ENCODE measurements around the gene RPS15. TPM values are rescaled to one million over a fixed set of nuclear protein-coding genes. Genes with fewer than 3 reads are reported as not detected.
A peak's percentile ranks its signal among the peaks of the same experiment; 100 is the strongest.

RPS15 gene
- total RNA-seq, 1 experiment from 2014 or later = 2,021 TPM

DNA sequence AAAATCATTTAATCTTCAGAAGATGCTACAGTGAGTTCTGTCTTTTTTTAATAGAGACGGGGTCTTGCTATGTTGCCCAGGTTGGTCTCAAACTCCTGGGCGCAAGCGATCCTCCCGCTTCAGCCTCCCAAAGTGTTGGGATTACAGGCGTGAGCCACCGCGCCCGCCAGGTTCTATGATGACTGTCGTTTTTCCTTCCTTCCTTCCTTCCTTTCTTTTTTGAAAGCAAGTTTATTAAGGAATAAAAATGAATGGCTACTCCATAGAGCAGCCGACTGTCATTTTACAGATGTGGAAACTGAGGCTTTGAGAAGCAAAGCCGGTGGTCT, 36.3 kb upstream of the RPS15 start:
- DNase-seq (ENCODE audit: low read depth) = no peak

DNA sequence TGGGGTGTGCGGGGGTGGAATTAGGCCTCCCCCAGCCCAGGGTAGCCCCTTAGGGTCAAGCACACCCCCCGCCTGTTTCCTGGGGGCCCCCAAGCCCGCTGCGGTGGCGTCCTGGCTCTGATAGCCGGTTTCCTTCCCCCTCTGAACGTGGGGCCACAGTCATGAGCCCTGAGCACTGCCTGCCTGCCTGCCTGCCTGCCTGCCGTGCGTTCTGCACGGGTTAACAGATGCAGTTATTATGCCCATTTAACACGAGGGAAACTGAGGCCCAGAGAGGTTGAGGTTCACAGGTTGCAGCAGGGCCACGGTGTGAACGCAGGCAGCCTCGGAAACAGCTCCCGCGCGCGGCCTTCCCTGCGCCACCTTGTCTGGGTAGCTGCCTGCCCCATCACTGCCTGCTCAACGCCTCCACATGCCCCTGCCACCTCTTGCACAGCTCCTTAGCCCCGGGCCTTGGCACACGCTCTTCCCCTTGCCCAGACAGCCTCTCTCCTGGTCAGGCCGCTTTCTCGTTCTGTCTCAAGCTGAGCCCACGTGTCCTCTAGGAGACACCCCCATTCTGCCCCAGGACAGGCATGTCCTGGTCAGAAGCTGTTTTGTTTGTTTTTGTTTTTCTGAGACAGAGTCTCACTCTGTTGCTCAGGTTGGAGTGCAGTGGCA, 35.7 kb upstream of the RPS15 start:
- peak; percentile 53 for DNase-seq (ENCODE audit: low read depth)

DNA sequence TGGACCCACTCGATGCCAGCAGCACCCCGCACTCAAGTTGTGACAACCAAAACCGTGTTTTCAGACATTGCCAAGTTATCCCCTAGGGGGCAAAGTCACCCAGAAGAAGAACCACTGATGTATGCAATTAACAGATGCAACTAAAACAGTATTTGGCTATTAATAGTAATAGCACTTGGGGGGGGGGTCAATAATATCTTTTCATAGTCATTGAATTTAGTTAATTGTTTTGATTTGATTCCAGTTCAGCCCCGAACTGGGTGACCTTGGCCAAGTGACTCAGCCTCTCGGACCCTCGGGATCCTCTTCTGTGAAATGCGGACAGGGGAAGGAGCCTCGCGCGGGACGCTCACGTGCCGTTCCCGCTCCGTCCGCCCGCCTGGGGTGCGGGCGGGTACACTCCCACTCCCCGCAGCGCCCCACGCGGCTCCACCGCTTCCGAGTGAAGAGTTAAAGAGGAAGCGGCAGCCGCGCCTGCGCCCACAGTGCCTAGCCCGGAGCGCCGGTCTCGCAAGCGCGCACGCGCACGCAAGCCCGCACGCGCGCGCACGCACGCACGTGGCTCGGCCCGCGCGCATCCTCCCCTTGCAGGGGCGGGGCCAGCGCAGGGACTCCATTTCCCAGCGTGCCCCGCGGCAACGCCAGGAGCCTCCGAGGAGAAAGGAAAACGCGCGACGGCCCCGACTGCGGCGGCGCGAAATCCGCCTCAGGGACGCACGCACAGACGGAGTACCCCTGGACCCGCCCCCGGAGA, 31.2 kb upstream of the RPS15 start:
- DNase-seq (ENCODE audit: low read depth) = peak; percentile 97

DNA sequence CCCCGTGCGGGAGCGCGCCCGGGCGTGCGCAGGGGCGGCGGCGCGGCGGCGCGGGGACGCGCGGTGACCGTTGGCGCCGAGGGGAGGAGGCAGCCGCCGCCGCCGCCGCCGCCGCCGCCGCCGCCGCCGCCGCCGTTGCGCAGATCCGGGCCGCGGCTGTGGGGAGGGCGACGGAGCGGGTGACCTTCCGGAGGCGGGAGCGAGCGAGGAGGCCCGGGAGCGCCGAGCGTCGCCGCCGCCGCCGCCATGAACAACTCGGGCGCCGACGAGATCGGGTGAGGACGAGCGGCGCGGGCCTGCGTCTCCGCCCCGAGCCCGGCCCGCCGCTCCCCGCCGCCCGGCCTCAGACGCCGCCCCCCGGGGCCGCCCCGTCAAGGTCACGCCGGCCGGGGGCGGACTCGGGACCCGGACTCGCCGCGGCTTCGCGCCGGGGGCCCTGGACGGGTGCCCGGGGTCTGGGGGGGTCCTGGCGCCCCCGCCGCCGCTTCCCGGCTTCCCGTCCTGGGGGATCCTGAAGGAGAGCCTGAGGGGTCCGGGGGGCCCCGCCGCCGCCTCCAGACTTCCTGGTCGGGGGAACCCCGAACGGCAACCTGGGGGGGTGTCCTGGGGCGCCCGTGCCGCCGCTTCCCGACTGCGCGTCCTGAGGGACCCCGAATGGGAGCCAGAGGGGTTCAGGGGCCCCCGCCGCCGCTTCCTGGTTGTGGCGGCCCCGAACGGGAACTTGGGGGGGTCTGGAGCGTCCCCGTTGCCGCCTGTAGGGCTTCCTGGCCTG, 30.5 kb upstream of the RPS15 start, which contains the start of gene DAZAP1:
Gene DAZAP1, plus strand, starts transcription at position 59 of the 772 bp plus-strand sequence. Its CDS starts 188 bp downstream, at position 247.
- peak; percentile 26 for DNase-seq (ENCODE audit: low read depth)

DNA sequence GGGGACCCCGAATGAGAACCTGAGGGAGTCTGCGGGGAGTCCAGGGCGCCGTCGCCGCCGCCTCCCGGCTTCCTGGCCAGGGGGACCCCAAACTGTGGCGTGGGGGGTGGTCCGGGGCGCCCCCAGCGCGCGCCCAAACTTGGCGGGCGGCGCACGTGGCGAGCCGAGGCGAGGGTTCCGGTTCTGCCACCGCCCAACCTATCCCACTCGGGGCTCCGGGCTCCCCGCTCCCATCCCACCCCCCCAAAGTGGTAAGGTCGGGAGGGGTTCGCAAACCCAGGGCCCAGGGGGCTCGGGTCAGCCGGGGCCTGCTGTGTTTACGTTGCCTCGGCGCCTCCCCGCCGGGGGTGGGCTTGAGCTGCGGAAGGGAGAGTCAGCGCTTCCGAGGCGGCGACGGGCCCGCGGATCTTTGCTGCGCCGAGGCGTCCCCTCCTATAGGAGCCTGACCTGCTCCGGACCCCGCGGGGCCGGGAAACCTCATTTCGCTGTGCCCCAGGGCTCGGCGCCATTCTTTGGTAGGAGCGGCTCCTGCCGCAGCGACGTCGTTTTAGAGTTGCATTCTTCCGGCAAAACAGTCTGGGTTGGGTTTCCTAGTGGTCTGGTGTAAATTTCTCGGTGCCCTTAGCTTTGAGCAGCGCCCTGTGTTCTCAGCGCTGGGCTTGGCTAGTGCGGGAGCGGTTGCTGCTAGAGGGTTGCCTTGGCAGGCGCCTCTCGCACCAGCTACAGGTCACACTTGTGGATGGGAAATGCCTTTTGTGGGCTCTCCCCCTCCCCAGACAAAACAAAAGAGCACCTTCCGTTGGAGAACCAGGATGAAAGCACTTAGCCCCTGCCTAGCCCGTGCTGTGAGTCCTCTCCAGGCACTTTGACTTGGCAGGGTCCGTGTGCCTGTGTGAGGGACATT, 29.6 kb upstream of the RPS15 start:
- peak; percentile 41 for DNase-seq (ENCODE audit: low read depth)

DNA sequence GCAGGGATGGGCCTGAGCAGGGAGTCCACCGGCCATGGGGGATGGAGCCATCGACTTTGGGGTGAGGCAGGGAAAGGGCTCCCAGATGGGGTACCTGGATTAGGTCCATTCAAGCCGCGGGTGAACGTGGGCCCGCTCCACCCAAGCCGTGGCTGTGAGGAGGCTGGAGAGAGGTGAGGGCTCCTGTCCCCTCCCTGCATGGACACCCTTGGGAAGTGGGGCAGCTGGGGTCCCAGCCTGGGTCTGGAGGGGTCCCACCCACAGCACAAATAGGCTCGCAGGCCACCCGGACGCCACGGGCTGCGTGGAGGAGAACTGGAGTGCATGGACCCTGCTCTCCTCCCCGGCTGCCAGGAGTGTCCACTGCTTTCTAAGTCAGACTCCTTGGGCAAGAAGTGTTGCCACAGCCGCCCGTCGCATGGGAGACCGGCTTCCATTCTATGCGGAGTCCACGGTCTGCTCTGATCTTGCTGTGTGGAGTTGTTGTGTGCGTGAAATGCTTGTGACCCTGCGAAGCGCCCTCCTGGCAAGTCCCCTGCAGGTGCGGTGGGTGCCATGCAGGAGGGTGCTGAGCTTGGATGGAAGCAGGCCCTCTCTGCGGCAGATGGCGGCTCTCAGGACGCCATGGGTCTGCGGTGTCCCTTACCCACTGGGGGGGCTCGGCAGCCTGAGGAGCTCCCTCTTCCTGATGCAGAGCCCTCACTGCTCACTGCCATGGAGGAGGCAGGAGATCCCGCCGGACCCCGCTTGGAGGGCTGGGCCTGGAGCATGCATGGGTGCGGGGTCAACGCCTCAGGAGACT, 28.8 kb upstream of the RPS15 start:
- no peak for DNase-seq (ENCODE audit: low read depth)

DNA sequence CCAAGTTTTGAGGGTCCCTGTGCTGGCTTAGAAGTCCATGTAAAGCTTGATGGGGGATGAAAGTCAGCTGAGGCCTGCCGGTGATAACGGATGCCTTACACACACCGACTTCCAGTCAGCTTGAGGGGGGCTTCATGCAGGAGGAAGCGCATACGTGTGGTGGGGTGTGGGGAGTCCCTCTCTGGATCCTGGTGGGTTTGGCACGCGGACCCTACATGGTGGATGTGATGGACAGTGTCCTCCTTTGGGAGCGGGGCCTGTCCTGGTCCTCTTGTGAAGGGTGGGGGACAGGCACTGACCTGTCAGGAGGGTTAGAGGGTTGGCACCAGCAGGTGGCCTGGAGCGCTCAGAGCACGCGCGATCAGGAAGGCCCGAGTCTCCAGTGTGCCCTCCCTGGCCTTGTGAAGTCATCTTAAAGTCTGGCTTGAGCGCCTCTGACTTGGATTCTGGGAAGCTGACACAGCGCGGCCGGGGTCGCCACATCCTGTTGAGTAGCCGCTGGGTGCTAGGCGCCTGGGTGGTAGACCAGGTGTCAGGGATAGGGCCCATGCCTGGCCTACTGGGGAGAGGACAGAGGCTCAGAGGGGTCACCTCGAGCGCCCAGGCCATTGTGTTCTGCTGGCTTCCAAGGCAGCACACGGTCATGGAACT, 27.9 kb upstream of the RPS15 start:
- peak; percentile 36 for DNase-seq (ENCODE audit: low read depth)

DNA sequence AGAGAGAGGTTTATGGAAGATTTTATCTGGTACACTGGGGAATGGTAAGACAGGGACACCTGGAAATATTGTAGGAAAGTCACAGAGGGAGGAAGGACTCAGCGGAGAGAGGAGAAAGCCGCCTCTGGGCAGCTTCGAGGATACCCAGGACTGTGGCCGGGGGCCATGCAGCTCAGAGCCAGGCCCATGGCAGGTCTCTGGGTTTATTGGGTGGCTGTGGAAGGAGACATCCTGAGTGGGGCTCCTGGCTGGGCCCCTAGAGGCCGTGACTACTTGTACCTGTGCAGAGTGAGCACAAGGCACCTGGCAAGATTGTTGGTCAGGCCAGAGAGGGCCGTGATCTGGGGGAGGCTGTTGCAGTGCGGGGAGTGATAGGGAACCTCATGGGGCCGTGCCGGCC, 27.4 kb upstream of the RPS15 start:
- DNase-seq (ENCODE audit: low read depth) = no peak

DNA sequence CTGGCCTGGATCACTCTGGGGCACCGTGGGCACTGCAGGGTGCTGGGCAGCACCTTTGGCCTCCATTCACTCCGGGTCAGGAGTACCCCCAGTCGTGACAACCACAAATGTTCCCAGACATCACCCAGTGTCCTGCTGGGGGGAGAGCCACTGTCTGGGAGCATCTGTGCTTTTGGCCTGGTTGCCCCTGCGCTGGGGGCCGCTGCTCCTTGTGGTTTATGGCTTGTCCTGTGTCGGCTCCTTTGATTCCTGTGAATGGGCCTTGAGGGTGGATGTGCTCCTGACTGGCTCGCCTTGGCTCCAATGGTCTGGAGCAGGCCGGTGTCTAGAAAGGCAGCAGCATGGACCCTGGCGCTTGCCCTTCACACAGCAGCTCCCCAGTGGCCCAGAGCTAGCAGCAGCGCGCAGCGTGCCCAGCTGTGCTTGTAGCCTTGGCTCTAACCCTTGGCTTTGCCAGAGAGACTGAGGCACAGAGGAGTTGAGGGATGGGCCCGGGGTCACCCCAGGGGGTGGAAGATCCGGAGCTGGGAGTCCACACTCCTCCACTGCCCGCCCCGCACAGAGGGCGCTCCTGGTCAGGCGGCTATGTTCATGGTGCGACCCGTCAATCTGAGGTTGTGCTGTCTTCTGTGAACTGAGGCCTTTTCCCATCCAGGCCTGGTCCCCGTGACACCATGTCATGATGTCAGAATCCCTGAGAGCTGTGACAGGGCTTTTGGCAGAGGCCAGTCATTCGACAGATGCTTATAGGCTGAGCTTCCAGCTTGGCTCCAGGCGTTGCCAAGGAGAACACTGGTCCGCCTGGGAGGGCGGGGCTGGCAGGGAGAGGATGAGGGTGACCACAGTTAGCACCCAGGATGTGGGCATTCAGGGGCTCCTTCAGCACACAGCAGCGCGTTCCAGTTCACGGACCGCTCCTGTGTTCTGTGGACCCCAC, 26.7 kb upstream of the RPS15 start:
- no peak for DNase-seq (ENCODE audit: low read depth)

DNA sequence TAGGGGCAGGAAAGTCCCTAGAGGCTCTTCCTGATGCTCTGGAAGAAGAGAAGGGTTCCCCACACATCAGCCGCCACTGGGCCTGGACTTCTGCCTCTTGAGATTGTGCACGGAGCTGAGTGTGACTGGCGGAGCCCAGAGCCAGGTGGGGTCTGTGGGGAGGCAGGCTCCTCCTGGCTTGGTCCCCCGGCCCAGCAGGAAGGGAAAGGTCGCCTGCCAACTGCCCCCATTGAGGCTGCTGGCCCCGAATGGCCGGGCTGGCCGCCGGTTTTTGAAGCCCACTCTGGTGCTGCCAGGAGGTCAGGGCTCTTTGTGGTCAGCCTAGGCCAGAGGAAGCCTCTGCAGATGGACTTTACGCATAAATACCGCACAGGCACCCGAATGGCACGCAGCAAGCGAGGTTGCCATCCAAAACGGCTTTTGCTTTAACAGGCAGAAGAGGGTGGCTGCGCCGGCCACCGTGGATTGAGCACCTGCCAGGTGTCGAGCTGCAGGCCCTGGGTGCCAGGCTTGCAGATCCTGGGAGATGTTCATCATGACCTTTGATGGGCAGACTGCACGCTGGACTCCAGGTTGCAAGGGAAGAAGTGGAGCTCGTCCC, 25.8 kb upstream of the RPS15 start:
- DNase-seq (ENCODE audit: low read depth) = no peak

DNA sequence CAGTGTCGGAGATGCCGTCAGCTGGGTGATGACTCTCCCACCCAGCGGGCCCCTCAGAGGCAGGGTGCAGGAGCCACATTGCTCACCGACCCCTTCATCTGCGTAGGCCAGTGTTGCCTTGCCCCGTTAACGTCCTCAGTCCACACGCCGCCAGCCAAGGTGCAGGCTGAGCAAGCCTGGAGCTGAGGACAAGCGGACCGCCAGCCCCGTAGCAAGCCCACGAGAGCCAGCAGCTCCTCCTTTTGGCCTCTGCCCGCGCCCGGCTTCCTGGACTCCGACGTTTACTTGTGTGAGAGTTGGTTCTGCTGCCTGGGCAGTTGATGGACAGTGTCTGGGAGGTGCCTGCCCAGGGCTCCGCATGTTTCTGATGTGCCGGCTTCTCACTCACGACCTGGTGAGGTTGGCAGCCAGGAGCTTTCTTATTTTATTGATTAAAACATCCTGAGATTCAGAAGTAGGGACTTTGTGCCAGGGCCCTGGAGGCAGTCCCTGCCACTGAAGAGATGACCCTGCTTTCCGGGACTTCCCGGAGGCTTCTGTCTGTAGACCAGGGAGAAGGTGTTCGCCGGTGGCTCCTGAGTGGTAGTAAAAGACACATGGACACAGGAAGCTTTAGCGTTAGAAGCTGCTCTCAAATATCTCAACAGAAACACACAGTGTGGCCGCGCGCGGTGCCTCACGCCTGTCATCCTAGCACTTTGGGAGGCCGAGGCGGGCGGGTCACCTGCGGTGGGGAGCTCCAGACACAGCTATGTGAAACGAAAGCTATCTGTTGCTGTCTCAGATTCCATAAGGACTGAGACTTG, 25.0 kb upstream of the RPS15 start:
- DNase-seq (ENCODE audit: low read depth) = no peak

DNA sequence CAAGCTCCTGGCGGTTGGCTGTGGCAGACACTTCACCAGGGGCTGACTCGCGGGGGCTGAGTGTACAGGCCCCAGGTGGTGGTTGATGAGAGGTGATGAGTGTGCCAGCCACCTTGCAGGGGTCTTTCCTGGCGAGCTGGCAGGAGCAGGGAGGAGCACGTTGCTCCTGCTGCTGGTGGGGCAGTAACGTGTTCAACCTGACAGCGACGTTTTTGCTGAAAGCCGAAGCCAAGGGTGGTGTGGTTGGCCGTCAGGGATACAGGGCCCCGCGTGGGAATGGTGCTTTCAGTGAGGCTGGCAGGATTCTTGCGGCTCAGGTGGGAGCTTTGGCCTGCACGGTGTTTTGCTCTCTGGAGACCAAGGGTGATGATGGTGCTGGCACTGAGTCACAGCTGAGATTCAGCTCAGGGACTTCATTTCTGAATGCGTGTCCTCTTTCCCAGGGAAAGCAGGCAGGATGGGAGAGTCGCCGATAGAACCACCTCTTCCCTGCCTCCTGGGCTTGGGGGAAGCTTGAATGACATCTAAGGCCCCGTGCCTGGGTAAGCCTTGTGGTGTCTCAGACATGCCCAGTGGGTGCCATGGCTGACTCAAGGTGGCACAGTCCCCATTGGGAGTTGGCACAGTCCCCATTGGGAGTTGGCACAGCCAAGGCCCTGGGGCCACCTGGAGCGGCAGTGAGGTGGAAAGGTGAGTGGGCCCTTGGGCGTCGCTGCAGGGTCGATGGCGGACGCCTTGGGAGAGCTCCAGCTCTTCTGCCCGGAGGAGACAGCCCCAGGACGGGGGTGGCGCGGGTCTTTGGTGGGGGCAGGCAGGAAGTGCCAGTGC, 22.0 kb upstream of the RPS15 start:
- DNase-seq (ENCODE audit: low read depth) = no peak

DNA sequence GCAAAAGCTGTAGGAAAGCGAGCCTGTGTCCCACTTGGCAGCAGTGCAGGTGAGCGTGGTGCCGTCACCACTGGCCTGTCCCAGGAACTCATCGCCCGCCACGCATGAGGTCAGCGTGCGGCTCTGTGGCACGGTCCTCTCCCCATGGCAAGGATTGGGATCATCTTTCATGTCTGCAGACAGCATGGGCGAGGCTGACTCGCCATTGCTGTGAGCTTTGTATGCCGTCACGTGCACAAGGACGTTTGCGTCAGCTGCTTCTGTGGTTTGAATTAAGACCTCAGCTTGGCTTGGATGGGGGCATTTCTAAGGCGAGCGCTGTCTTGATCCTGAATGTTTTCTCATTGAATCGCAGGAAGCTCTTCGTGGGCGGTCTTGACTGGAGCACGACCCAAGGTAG, 21.1 kb upstream of the RPS15 start:
- DNase-seq (ENCODE audit: low read depth) = no peak

DNA sequence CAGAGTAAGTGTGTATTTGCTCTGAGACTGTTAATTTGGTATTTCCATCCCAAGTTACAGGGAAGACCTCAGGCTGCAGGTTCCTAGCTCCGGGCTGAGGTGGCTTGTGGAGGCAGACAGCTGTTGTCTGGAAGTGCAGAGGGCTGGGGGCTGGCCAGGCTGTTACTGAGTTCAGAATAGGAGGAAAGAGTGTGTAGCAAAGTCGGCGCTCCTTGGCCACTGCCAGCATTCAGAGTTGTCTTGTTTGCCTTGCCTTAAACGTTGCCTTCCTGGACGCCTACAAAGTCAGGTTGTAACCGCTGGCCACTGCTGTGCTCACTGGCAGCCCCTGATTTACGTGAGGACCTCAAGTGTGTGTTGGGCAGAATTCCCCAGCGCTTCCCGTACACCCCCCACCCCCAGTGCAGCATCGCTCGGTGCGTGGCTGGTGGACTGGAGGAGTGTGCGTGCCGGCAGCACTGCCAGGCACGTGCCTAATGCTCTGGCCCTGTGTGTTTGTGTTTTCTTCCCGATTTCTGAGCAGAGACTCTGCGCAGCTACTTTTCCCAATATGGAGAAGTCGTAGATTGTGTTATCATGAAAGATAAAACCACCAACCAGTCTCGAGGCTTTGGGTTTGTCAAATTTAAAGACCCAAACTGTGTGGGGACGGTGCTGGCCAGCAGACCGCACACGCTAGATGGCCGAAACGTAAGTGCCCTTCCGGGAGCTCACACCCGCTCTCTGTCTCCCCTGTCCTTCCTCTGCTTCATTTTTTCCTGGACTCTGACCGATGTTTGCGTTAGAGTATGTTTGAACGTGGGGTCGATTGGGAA, 20.3 kb upstream of the RPS15 start:
- no peak for DNase-seq (ENCODE audit: low read depth)

DNA sequence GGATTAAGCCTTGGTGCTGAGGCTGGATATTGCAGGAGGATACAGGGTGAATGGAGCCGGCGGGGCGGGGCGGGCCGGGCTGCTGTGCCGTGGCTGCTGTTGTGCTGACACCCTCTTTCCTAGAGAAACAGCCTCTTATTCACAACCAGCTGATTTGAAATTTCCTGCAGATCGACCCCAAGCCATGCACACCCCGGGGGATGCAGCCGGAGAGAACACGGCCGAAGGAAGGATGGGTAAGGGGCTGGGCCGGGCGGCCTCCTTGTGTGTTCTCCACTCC, 19.8 kb upstream of the RPS15 start:
- no peak for DNase-seq (ENCODE audit: low read depth)

DNA sequence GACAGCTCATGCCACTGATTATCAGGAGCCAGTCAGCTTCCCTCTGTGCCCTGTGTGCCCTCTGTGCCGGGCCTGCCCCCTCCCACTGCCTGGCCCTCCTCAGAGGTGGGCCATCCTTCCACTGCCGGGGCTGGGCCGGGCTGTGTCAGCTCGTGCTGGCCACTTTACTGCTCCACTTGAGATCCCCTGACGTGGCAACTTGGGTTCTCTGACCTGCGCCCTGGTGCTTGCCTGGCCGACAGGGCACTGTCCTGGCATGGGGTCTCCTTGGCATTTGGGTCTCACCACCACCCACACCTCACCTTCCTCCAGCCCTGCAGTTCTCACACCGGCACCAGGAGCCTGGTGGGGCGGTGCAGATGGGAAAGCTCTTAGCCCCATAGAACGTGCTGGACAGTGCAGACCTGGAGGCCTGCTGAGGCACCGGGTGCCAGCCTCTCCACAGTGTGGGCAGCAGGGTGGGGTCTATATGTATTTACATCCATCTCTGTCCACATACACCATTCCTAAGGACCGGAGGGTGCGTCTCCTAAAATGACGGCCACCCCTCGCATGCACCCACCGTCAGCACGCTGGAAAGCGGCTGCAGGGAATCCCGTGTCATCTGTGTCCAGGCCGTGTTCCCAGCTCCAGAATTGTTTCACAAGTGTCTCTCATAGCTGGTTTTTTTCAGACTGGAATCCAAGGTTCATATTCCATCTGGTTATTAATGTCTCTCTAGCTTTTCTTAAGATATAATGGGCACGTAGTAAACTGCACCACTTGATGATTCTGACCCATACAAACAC, 19.1 kb upstream of the RPS15 start:
- no peak for DNase-seq (ENCODE audit: low read depth)

All from M059J (cell line).